Urothelium cell line (cell line): Measurements from ENCODE around the gene PTH2R.
A peak's percentile ranks its signal among the peaks of the same experiment; 100 is the strongest.
"Not testable (repeated sequence)": the region's sequence is repeated elsewhere in the genome, so short reads cannot be mapped to it uniquely, and the experiment has no call there.

Experiments used
- DNase-seq: peaks from one replicate; pipeline ENCODE4 v3.0.0; 2011; ENCODE audit warnings: low spot score, mixed read lengths
- FAIRE-seq: peaks from 2 replicates; lab custom pipeline; 2011; peaks lifted over from hg19 to GRCh38; lab: Jason Lieb, UNC

Gene PTH2R, protein sequence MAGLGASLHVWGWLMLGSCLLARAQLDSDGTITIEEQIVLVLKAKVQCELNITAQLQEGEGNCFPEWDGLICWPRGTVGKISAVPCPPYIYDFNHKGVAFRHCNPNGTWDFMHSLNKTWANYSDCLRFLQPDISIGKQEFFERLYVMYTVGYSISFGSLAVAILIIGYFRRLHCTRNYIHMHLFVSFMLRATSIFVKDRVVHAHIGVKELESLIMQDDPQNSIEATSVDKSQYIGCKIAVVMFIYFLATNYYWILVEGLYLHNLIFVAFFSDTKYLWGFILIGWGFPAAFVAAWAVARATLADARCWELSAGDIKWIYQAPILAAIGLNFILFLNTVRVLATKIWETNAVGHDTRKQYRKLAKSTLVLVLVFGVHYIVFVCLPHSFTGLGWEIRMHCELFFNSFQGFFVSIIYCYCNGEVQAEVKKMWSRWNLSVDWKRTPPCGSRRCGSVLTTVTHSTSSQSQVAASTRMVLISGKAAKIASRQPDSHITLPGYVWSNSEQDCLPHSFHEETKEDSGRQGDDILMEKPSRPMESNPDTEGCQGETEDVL

GRCh38 chr2:208406474-208407451, at the start of gene PTH2R:
TSS of gene PTH2R (plus strand) at chr2:208406792. CDS start at chr2:208407044, 252 bp downstream.
- no peak for FAIRE-seq
- peak; percentile 10 for DNase-seq

- DNase-seq (no peak), FAIRE-seq (no peak)
Observed at GRCh38 chr2:208356846-208357574, 49.6 kb upstream of the PTH2R start.

GRCh38 chr2:208358758-208359631, 47.6 kb upstream of the PTH2R start:
- DNase-seq (no peak), FAIRE-seq (no peak)

- no peak for DNase-seq
- no peak for FAIRE-seq
Observed at GRCh38 chr2:208359632-208359986, 47.0 kb upstream of the PTH2R start.

DNA sequence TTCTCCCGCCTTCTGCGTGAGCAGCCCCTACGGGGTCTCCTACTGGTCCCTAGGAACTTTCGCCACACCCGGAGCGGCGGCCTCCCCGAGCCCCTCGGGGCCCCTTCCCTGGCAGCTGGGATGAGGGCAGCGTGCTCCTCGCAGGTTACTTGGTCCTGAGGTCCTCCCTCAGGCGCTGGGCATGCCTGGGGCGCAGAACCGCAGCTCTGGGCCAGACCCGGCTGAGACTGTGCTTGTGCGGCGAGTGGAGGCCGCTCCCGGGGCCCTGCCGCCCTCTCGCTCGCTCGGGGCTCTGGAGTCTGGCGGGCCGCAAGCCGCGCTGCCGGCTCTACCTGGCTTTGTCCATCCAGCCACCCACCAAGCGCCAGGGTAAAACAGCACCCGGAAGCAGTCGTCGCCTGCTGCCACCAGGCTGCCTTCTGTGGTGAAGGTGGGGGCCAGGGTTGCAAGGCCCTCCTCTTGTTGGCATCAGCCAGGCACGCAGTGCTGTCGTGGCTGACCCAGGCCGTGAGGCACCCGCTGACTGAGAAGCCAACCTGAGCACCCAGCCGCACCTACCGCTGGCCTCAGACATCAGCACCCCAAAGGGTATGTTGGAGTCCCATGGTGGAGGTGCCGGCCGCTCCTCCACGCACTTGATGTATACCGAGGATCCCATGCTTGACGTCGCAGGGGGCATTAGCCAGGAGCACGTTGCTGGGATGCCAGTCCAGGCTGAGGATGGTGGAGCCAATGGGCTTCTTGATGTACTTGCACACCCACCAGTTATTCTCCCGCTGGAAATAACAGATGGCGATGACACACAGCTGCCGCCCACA, 46.1 kb upstream of the PTH2R start:
- DNase-seq = no peak
- no peak for FAIRE-seq

- FAIRE-seq (no peak), DNase-seq (no peak)
Observed at GRCh38 chr2:208361077-208361441, 45.5 kb upstream of the PTH2R start.

DNA sequence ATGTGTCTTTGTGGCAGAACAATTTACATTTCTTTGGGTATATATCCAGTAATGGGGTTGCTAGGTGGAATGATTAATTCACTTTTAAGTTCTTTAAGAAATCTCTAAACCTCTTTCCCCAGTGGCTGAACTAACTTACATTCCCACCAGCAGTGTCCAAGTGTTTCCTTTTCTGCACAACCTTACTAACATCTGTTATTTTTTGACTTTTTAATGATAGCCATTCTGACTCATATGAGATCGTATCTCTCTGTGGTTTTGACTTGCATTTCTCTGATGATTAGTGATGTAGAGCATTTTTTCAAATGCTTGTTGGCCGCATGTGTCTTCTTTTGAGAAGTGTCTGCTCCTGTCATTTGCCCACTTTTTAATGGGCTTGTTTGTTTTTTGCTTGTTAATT, 43.1 kb upstream of the PTH2R start:
- FAIRE-seq = no peak
- DNase-seq = no peak

DNA sequence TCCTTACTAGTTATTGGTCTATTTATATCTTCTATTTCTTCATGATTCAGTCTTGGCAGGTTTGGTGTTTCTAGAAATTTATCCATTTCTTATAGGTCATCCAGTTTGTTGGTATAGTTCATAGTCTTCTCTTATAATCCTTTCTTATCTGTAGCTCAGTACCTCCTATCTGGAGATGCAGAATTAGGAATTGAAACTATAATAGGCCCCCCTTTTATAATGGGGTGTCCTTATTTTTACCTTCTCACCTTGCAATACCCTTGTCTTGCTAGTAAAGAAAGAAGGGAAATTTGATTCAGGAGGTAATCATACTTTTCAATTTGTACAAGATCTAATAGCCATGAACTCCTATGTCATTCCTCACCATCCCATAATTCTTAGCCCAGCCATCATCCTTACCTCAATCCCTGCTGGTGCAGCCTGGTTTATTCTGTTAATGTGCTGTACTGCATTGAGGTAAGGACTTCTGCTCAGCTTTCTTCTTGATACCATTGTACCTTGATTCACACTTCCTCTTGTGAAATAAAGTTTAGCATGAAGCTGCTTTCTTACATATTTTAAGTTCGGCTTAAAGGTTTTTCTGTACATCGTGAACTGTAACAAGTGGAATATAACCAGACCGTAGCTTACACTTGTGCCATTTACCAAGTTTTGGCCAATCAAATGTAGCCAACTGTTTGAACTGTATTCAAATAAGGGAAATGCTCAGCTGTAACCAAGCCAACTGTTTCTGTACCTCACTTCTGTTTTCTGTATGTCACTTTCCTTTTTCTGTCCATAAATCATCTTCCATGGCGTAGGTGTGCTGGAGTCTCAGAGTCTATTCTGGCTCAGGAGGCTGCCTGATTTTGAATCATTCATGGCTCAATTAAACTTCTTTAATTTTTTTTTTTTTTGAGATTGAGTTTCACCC, 40.1 kb upstream of the PTH2R start:
- DNase-seq (no peak), FAIRE-seq (no peak)

DNA sequence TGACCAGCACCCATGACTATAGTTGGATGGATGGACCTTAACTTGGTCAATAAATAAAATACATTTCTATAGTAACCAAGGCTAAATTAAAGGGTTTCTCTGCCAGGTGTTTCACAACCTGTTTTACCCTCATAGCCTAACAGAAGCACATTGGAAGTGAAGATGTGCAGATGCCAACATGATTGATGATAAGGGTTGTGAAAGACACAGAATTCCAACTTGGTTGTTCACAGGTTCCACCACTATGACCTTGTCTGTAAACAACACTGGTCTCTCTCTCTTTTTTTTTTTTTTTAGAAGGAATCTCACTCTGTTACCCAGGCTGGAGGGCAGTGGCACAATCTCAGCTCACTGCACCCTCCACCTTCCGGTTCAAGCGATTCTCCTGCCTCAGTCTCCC, 37.5 kb upstream of the PTH2R start:
- FAIRE-seq = no peak

GRCh38 chr2:208370881-208371633, 35.5 kb upstream of the PTH2R start:
- FAIRE-seq = no peak
- DNase-seq = no peak

More for the DNA sequence above, 37.5 kb upstream of the PTH2R start:
- no peak for DNase-seq

GRCh38 chr2:208371634-208371935, 35.0 kb upstream of the PTH2R start:
- DNase-seq (no peak), FAIRE-seq (no peak)

DNA sequence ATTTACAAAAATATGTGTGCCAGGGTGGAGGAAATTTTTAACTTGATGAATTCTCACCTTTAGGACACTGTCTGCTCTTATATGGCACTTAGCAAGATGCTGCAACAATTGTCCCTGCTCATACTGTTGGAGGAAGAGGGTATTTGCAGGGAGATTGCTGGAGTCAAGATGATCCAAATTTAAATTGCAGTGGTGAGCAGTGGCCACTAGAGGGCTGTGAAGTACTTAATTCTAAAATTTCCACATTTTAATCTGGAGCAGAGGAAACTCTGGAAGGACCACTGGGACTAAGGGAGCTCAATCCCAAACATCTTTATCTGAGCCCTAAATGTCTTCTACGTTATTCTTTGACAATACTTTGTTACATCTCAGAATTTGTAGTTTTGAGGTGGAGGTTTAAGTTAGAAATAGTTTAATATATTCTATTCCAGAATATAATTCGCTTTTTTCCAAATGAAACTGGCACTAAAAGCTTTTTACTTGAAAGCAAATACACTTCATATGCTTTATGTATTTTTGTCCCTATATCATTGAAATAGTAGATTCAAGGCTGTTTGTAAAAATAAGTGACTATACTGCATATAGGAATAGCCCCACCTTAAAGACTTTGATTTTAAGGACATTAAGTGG, 33.0 kb upstream of the PTH2R start:
- FAIRE-seq = no peak

DNA sequence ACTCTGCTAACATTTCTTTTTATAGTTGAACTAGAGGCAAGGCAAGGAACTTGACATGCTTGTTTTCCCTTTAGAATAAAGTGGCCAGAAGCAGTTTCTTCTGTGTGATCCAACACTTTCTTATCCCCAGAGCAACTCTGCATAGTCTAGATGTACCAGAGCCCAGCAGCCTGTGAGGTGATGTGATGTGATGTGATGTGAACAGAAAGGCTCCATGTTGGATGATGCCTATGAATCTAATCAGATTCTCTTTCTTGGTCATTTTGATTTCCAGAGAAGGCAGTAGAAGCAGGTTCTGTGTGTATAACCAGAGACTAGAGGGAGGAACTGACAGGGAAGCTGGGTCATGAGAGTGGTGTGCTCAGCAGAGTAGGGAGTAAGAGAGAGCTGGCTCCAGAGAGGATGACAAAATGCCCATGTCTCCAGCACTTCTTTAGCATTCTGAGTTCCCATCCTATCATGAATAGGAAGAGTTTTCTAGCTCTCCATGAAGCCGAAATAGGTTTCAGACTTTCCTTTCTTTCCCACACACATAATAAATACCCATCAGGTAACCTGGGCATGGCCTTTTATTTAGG, 31.0 kb upstream of the PTH2R start:
- no peak for FAIRE-seq
- DNase-seq = no peak

More for the DNA sequence above, 33.0 kb upstream of the PTH2R start:
- DNase-seq = peak; percentile 53

GRCh38 chr2:208377344-208377860, 29.2 kb upstream of the PTH2R start:
- not testable (repeated sequence) for FAIRE-seq, DNase-seq

- DNase-seq (no peak), FAIRE-seq (no peak)
Observed at GRCh38 chr2:208379192-208379591, 27.4 kb upstream of the PTH2R start.

GRCh38 chr2:208384637-208385036, 22.0 kb upstream of the PTH2R start:
- FAIRE-seq = no peak
- no peak for DNase-seq
